Astrocyte (in vitro differentiated cells and primary cell): Measurements from ENCODE around the gene SLC25A29.

Experiments used
- CTCF ChIP-seq: IDR thresholded peaks from 2 replicates; pipeline ENCODE4 v1.5.1; 2011; ENCODE audit warnings: low read depth, mild to moderate bottlenecking, inconsistent platforms, low read length, moderate library complexity; ENCODE audit not compliant: insufficient read depth
- EZH2 ChIP-seq: IDR thresholded peaks from 2 replicates; pipeline ENCODE4 v1.6.1; 2012; ENCODE audit warnings: mild to moderate bottlenecking, low read length, inconsistent platforms; ENCODE audit not compliant: insufficient read depth

GRCh38 chr14:100341301-100342031 lies 35.2 kb upstream of the SLC25A29 start:
- TF ChIP-seq EZH2, result no peak
- no peak for TF ChIP-seq CTCF
